WTC11 (cell line): ENCODE data around the gene CA7. TPM values are rescaled to one million over a fixed set of nuclear protein-coding genes. Genes with fewer than 3 reads are reported as not detected.

Experiments
- ATAC-seq: fragments of 200-7000 bp; cut with Tn5 transposase; 2 replicates; pipeline ENCODE4 v1.10.0; 2021; ENCODE audit warnings: mild to moderate bottlenecking, moderate library complexity
- CTCF ChIA-PET: fragments of 300-600 bp; sonication (Branson Sonifier 250); formaldehyde crosslinking; loops from one replicate; lab custom pipeline; 2021; ENCODE audit warnings: antibody characterized with exemption; lab: Charles Lee
- POLR2A ChIA-PET: fragments of 350-600 bp; sonication (Branson Sonifier 250); formaldehyde crosslinking; loops from one replicate; lab custom pipeline; 2021; ENCODE audit warnings: antibody characterized with exemption; lab: Charles Lee
- DNase-seq: peaks from one replicate; pipeline ENCODE4 v3.0.0; 2021; ENCODE audit warnings: low spot score
- H3K27ac Mint-ChIP-seq: 2 replicates; pipeline ENCODE4 v1.8.0; 2021; ENCODE audit warnings: mixed read lengths
- H3K27me3 Mint-ChIP-seq: 2 replicates; pipeline ENCODE4 v1.8.0; 2021; ENCODE audit warnings: low read depth, mild to moderate bottlenecking, moderate library complexity, mixed read lengths
- H3K36me3 Mint-ChIP-seq: 2 replicates; pipeline ENCODE4 v1.8.0; 2021; ENCODE audit warnings: mixed read lengths
- H3K4me1 Mint-ChIP-seq: 2 replicates; pipeline ENCODE4 v1.8.0; 2022; ENCODE audit warnings: mixed read lengths
- H3K4me3 Mint-ChIP-seq: 2 replicates; pipeline ENCODE4 v1.8.0; 2021; ENCODE audit warnings: mild to moderate bottlenecking, moderate library complexity, mixed read lengths
- H3K9me3 Mint-ChIP-seq: 2 replicates; pipeline ENCODE4 v1.8.0; 2021; ENCODE audit warnings: mixed read lengths
- ATF1 ChIP-seq: sonication (generic); formaldehyde crosslinking; IDR thresholded peaks from 2 replicates; pipeline ENCODE4 v1.8.1; 2023; ENCODE audit warnings: mild to moderate bottlenecking, moderate library complexity, missing genetic modification reagents
- CREB1 ChIP-seq: sonication (generic); formaldehyde crosslinking; IDR thresholded peaks from 2 replicates; pipeline ENCODE4 v1.8.0; 2023; ENCODE audit warnings: mild to moderate bottlenecking, missing genetic modification reagents
- E2F5 ChIP-seq: sonication (generic); formaldehyde crosslinking; IDR thresholded peaks from 2 replicates; pipeline ENCODE4 v1.8.1; 2022; ENCODE audit warnings: mild to moderate bottlenecking, moderate library complexity, missing genetic modification reagents
- FOXP1 ChIP-seq: sonication (generic); formaldehyde crosslinking; IDR thresholded peaks from 2 replicates; pipeline ENCODE4 v1.8.0; 2022; ENCODE audit warnings: missing genetic modification reagents, mild to moderate bottlenecking, moderate library complexity, borderline replicate concordance
- FOXP4 ChIP-seq: sonication (generic); formaldehyde crosslinking; IDR thresholded peaks from 2 replicates; pipeline ENCODE4 v1.8.0; 2022; ENCODE audit warnings: mild to moderate bottlenecking, missing genetic modification reagents
- GABPB1 ChIP-seq: sonication (generic); formaldehyde crosslinking; IDR thresholded peaks from 2 replicates; pipeline ENCODE4 v1.8.1; 2023; ENCODE audit warnings: mild to moderate bottlenecking, missing genetic modification reagents
- HMGXB4 ChIP-seq: sonication (generic); formaldehyde crosslinking; IDR thresholded peaks from 2 replicates; pipeline ENCODE4 v1.8.1; 2023; ENCODE audit warnings: mild to moderate bottlenecking, moderate library complexity, missing genetic modification reagents
- MXD4 ChIP-seq: fragments of 250-450 bp; sonication (Bioruptor Pico); IDR thresholded peaks from 2 replicates; pipeline ENCODE4 v1.8.0; 2021; ENCODE audit warnings: mild to moderate bottlenecking, moderate library complexity, borderline replicate concordance
- NR1H2 ChIP-seq: sonication (generic); formaldehyde crosslinking; IDR thresholded peaks from 2 replicates; pipeline ENCODE4 v1.9.0; 2021; ENCODE audit warnings: mild to moderate bottlenecking, moderate library complexity, missing genetic modification reagents
- OVOL2 ChIP-seq: fragments of 250-450 bp; sonication (Bioruptor Pico); IDR thresholded peaks from 2 replicates; pipeline ENCODE4 v1.9.0; 2021; ENCODE audit warnings: mild to moderate bottlenecking, borderline replicate concordance
- PRDM15 ChIP-seq: sonication (generic); formaldehyde crosslinking; IDR thresholded peaks from 2 replicates; pipeline ENCODE4 v1.8.0; 2022; ENCODE audit warnings: missing genetic modification reagents
- RELA ChIP-seq: sonication (generic); formaldehyde crosslinking; IDR thresholded peaks from 2 replicates; pipeline ENCODE4 v1.8.1; 2022; ENCODE audit warnings: missing genetic modification reagents, mild to moderate bottlenecking, borderline replicate concordance
- SP1 ChIP-seq: sonication (generic); formaldehyde crosslinking; conservative IDR thresholded peaks from 2 replicates; pipeline ENCODE4 v1.8.1; 2022; ENCODE audit warnings: missing genetic modification reagents
- STAT6 ChIP-seq: sonication (generic); formaldehyde crosslinking; conservative IDR thresholded peaks from 2 replicates; pipeline ENCODE4 v1.8.1; 2023; ENCODE audit warnings: mild to moderate bottlenecking, low read depth, missing genetic modification reagents, moderate library complexity
- ZNF121 ChIP-seq: sonication (generic); formaldehyde crosslinking; IDR thresholded peaks from 2 replicates; pipeline ENCODE4 v1.8.0; 2023; ENCODE audit warnings: missing genetic modification reagents
- ZNF416 ChIP-seq: fragments of 250-450 bp; sonication (Bioruptor Pico); IDR thresholded peaks from 2 replicates; pipeline ENCODE4 v1.9.0; 2021; ENCODE audit warnings: mild to moderate bottlenecking, inconsistent platforms
- ZNF671 ChIP-seq: fragments of 250-450 bp; sonication (Bioruptor Pico); IDR thresholded peaks from 2 replicates; pipeline ENCODE4 v1.8.0; 2021; ENCODE audit warnings: mild to moderate bottlenecking
- total RNA-seq: library from RNA; stranded (reverse); gene quantifications from 3 replicates; pipeline ENCODE4 v1.2.3, GENCODE V29; 2021
- TF ChIP-seq, protein P1 (sequence below): sonication (generic); formaldehyde crosslinking; IDR thresholded peaks from 2 replicates; pipeline ENCODE4 v1.8.1; 2023; ENCODE audit warnings: mild to moderate bottlenecking, missing genetic modification reagents
- TF ChIP-seq, protein P2 (sequence below): sonication (generic); formaldehyde crosslinking; IDR thresholded peaks from 2 replicates; pipeline ENCODE4 v1.8.1; 2023; ENCODE audit warnings: mild to moderate bottlenecking, missing genetic modification reagents

Gene CA7
- total RNA-seq, 1 experiment from 2014 or later = 1.6 TPM

- TF ChIP-seq FOXP4 = no peak
- TF ChIP-seq, protein P1, sequence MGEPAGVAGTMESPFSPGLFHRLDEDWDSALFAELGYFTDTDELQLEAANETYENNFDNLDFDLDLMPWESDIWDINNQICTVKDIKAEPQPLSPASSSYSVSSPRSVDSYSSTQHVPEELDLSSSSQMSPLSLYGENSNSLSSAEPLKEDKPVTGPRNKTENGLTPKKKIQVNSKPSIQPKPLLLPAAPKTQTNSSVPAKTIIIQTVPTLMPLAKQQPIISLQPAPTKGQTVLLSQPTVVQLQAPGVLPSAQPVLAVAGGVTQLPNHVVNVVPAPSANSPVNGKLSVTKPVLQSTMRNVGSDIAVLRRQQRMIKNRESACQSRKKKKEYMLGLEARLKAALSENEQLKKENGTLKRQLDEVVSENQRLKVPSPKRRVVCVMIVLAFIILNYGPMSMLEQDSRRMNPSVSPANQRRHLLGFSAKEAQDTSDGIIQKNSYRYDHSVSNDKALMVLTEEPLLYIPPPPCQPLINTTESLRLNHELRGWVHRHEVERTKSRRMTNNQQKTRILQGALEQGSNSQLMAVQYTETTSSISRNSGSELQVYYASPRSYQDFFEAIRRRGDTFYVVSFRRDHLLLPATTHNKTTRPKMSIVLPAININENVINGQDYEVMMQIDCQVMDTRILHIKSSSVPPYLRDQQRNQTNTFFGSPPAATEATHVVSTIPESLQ = no peak
- no peak for TF ChIP-seq STAT6 (CRISPR knock-in tag)
Measured at GRCh38 chr16:66898207-66898606, 54.0 kb downstream of the CA7 start (continued).

DNA sequence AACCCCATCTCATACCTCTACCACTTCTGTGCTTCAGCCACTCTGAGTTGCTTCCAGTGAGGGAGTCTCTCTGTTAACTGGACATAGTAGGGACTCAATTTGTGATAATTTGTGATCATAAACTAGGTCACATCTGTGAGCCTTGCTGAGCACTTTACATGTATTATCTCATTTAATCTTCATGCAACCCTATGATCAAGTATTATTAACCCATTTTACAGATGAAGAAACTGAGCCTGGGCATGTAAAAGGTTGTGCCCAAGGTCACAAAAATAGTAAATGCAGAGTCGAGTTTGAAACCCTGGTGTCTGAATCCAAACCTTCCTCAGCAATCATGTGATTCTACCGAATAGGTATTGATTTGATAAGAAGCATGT lies 54.7 kb downstream of the CA7 start:
- peaks cover 8% of the 10 kb centered on the region for H3K4me1 Mint-ChIP-seq
- H3K27ac Mint-ChIP-seq = no peak overlapping the region
- H3K36me3 Mint-ChIP-seq = no peaks in the 10 kb centered on the region
- CTCF ChIA-PET = interaction anchor here (1.3 to 11.5 kb wide), 3 partner anchors 11 to 27 kb away, joined by 3 to 175 read pairs (median 32); partner anchors contain the start of genes PDP2 and RRAD
- DNase-seq = no peak
- POLR2A ChIA-PET = no interaction called here
- TF ChIP-seq ZNF416 (CRISPR knock-in tag) (no peak), OVOL2 (CRISPR knock-in tag) (no peak), PRDM15 (no peak), HMGXB4 (CRISPR knock-in tag) (no peak), SP1 (CRISPR knock-in tag) (no peak), MXD4 (no peak), NR1H2 (CRISPR knock-in tag) (no peak), ZNF671 (CRISPR knock-in tag) (no peak), E2F5 (CRISPR knock-in tag) (no peak), GABPB1 (CRISPR knock-in tag) (no peak), RELA (CRISPR knock-in tag) (no peak), ZNF121 (no peak), ATF1 (no peak), FOXP1 (no peak), CREB1 (CRISPR knock-in tag) (no peak)
- TF ChIP-seq, protein P2, sequence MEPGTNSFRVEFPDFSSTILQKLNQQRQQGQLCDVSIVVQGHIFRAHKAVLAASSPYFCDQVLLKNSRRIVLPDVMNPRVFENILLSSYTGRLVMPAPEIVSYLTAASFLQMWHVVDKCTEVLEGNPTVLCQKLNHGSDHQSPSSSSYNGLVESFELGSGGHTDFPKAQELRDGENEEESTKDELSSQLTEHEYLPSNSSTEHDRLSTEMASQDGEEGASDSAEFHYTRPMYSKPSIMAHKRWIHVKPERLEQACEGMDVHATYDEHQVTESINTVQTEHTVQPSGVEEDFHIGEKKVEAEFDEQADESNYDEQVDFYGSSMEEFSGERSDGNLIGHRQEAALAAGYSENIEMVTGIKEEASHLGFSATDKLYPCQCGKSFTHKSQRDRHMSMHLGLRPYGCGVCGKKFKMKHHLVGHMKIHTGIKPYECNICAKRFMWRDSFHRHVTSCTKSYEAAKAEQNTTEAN (CRISPR knock-in tag) = no peak
- H3K4me3 Mint-ChIP-seq = no peak overlapping the region
- ATAC-seq = no peak
- no peaks in the 10 kb centered on the region; the same call in 1 of the 2 replicates for H3K27me3 Mint-ChIP-seq
- no peaks in the 10 kb centered on the region for H3K9me3 Mint-ChIP-seq
